Mesenchymal stem cell (in vitro differentiated cells and primary cell): Measurements from ENCODE around the gene CD200R1L.

Source experiments
- DNase-seq: peaks from one replicate; pipeline ENCODE4 v3.0.0-alpha.2; 2013
- H2AFZ ChIP-seq: one replicate; pipeline ENCODE4 v1.6.1; 2013; ENCODE audit warnings: low read depth, mild to moderate bottlenecking, control low read depth, inconsistent platforms, low read length, moderate library complexity
- H2AK5ac ChIP-seq: 2 replicates; pipeline ENCODE4 v1.6.1; 2013; ENCODE audit warnings: low read length, moderate library complexity, mild to moderate bottlenecking, inconsistent platforms; ENCODE audit not compliant: severe bottlenecking
- H2BK120ac ChIP-seq: one replicate; pipeline ENCODE4 v1.6.1; 2013; ENCODE audit warnings: low read depth, mild to moderate bottlenecking, inconsistent platforms, low read length, moderate library complexity
- H2BK12ac ChIP-seq, 2 experiments: one replicate each; pipeline ENCODE4 v1.6.1; 2013; ENCODE audit warnings: inconsistent platforms in 2 of 2, low read length in 2 of 2, mild to moderate bottlenecking in 2 of 2, moderate library complexity in 2 of 2, control low read depth in 1 of 2
- H2BK15ac ChIP-seq: one replicate; pipeline ENCODE4 v1.6.1; 2013; ENCODE audit warnings: mild to moderate bottlenecking, low read depth, inconsistent platforms; ENCODE audit not compliant: poor library complexity, severe bottlenecking
- H2BK5ac ChIP-seq: 2 replicates; pipeline ENCODE4 v1.6.1; 2013; ENCODE audit warnings: low read depth, mild to moderate bottlenecking, low read length, control low read depth, inconsistent platforms; ENCODE audit not compliant: poor library complexity, severe bottlenecking
- H3K14ac ChIP-seq, 2 experiments: one replicate each; pipeline ENCODE4 v1.6.1; 2013; ENCODE audit warnings: inconsistent platforms in 2 of 2, low read length in 2 of 2, control low read depth in 1 of 2, mild to moderate bottlenecking in 1 of 2, moderate library complexity in 1 of 2
- H3K18ac ChIP-seq, 2 experiments: one replicate each; pipeline ENCODE4 v1.6.1; 2013; ENCODE audit warnings: inconsistent platforms in 2 of 2, low read length in 2 of 2, control low read depth in 1 of 2, low read depth in 1 of 2, mild to moderate bottlenecking in 1 of 2
- H3K23ac ChIP-seq, 2 experiments: one replicate each; pipeline ENCODE4 v1.6.1; 2013; ENCODE audit warnings: inconsistent platforms in 2 of 2, low read length in 2 of 2, mild to moderate bottlenecking in 2 of 2, moderate library complexity in 2 of 2, control low read depth in 1 of 2
- H3K27ac ChIP-seq: 2 replicates; pipeline ENCODE4 v1.5.1; 2013; ENCODE audit warnings: mild to moderate bottlenecking, moderate library complexity, low read length, control low read depth, inconsistent platforms; ENCODE audit not compliant: poor library complexity, severe bottlenecking
- H3K27me3 ChIP-seq, 2 experiments: 2 replicates each; pipeline versions ENCODE4 v1.6.1 to v1.7.0; 2013; ENCODE audit warnings: low read length in 2 of 2, mild to moderate bottlenecking in 2 of 2, moderate library complexity in 2 of 2, control low read depth in 1 of 2, inconsistent platforms in 1 of 2; ENCODE audit not compliant: control insufficient read depth in 1 of 2, insufficient read depth in 1 of 2
- H3K36me3 ChIP-seq, 2 experiments: 2 replicates each; pipeline versions ENCODE4 v1.6.1 to v1.7.0; 2013; ENCODE audit warnings: low read length in 2 of 2, control low read depth in 1 of 2, inconsistent platforms in 1 of 2, low read depth in 1 of 2, mild to moderate bottlenecking in 1 of 2; ENCODE audit not compliant: insufficient read depth in 2 of 2, control insufficient read depth in 1 of 2
- H3K4ac ChIP-seq, 2 experiments: one replicate each; pipeline ENCODE4 v1.6.1; 2013; ENCODE audit warnings: inconsistent platforms in 2 of 2, low read length in 2 of 2, mild to moderate bottlenecking in 2 of 2, moderate library complexity in 2 of 2, control low read depth in 1 of 2, low read depth in 1 of 2
- H3K4me1 ChIP-seq: 2 replicates; pipeline ENCODE4 v1.6.1; 2013; ENCODE audit warnings: low read depth, low read length, control low read depth; ENCODE audit not compliant: control insufficient read depth, insufficient read depth
- H3K4me2 ChIP-seq: 2 replicates; pipeline ENCODE4 v1.6.1; 2013; ENCODE audit warnings: low read length, mild to moderate bottlenecking, inconsistent platforms; ENCODE audit not compliant: poor library complexity, severe bottlenecking
- H3K4me3 ChIP-seq, 2 experiments: 2 replicates each; pipeline versions ENCODE4 v1.5.1 to v1.7.0; 2013; ENCODE audit warnings: low read length in 2 of 2, mild to moderate bottlenecking in 2 of 2, control low read depth in 1 of 2, low read depth in 1 of 2; ENCODE audit not compliant: insufficient read depth in 1 of 2
- H3K79me1 ChIP-seq: replicated peaks from 2 replicates; pipeline ENCODE4 v1.6.1; 2013; ENCODE audit warnings: mild to moderate bottlenecking, control low read depth, low read length, inconsistent platforms; ENCODE audit not compliant: poor library complexity, severe bottlenecking
- H3K9ac ChIP-seq: 2 replicates; pipeline ENCODE4 v1.7.0; 2013; ENCODE audit warnings: mild to moderate bottlenecking, low read length, moderate library complexity
- H3K9me3 ChIP-seq: 2 replicates; pipeline ENCODE4 v1.7.0; 2013; ENCODE audit warnings: mild to moderate bottlenecking, low read length; ENCODE audit not compliant: control insufficient read depth
- H4K8ac ChIP-seq: one replicate; pipeline ENCODE4 v1.6.1; 2013; ENCODE audit warnings: inconsistent platforms, mild to moderate bottlenecking, low read length, moderate library complexity
- H4K91ac ChIP-seq: one replicate; pipeline ENCODE4 v1.6.1; 2013; ENCODE audit warnings: mild to moderate bottlenecking, low read length, inconsistent platforms
- WGBS: methylation state at CpG from one replicate; pipeline ENCODE4 v1.1.7; 2013; ENCODE audit warnings: mixed read lengths; 5-methylcytosine and 5-hydroxymethylcytosine counted together

Gene CD200R1L

GRCh38 chr3:112777811-112778210 is 68.9 kb downstream of the CD200R1L start:
- H3K23ac ChIP-seq = no peak overlapping the region
- no peak overlapping the region for H3K4me3 ChIP-seq
- peak overlapping the region in 1 of 2 experiments; percentile 49 for H2BK12ac ChIP-seq
- H3K9me3 ChIP-seq = no peaks in the 10 kb centered on the region
- no peak overlapping the region for H2BK15ac ChIP-seq
- H3K4me2 ChIP-seq = no peak overlapping the region
- H3K9ac ChIP-seq = peak overlapping the region; percentile 78
- peak overlapping the region in 1 of 2 experiments; percentile 2 for H3K18ac ChIP-seq
- no peak overlapping the region for H2BK120ac ChIP-seq
- no peak for DNase-seq
- H3K79me1 ChIP-seq = no peaks in the 10 kb centered on the region
- no peak overlapping the region for H4K8ac ChIP-seq
- no peak overlapping the region for H4K91ac ChIP-seq
- H2BK5ac ChIP-seq = no peak overlapping the region
- no peaks in the 10 kb centered on the region for H3K4me1 ChIP-seq
- no peaks in the 10 kb centered on the region for H3K36me3 ChIP-seq
- H2AK5ac ChIP-seq = peak overlapping the region; percentile 16
- H2AFZ ChIP-seq = no peak overlapping the region
- peak overlapping the region; percentile 2 for H3K27ac ChIP-seq
- H3K27me3 ChIP-seq = no peaks in the 10 kb centered on the region
- no peak overlapping the region for H3K4ac ChIP-seq
- H3K14ac ChIP-seq = no peak overlapping the region

GRCh38 chr3:112776836-112777235 is 69.8 kb downstream of the CD200R1L start:
- H2AK5ac ChIP-seq = no peak overlapping the region
- H2BK120ac ChIP-seq = no peak overlapping the region
- H2BK15ac ChIP-seq = no peak overlapping the region
- peak overlapping the region in 1 of 2 experiments; percentile 6 for H3K4ac ChIP-seq
- no peak overlapping the region for H3K18ac ChIP-seq
- no peak overlapping the region for H3K27ac ChIP-seq
- H3K14ac ChIP-seq = no peak overlapping the region
- H3K9ac ChIP-seq = peak overlapping the region; percentile 78
- H2BK5ac ChIP-seq = no peak overlapping the region
- no peak overlapping the region for H3K4me3 ChIP-seq
- no peak for DNase-seq
- H4K8ac ChIP-seq = no peak overlapping the region
- no peaks in the 10 kb centered on the region for H3K36me3 ChIP-seq
- no peak overlapping the region for H4K91ac ChIP-seq
- H3K27me3 ChIP-seq = no peaks in the 10 kb centered on the region
- H3K4me1 ChIP-seq = no peaks in the 10 kb centered on the region
- H3K4me2 ChIP-seq = no peak overlapping the region
- H2AFZ ChIP-seq = no peak overlapping the region
- H3K9me3 ChIP-seq = no peaks in the 10 kb centered on the region
- H2BK12ac ChIP-seq = no peak overlapping the region
- H3K79me1 ChIP-seq = no peaks in the 10 kb centered on the region
- WGBS = 85% methylated on average over 2 of the region's 3 CpGs
- no peak overlapping the region for H3K23ac ChIP-seq

- H3K36me3 ChIP-seq = no peaks in the 10 kb centered on the region
- no peak overlapping the region for H3K4me2 ChIP-seq
- 84% methylated on average over 2 of the region's 2 CpGs for WGBS
- no peak overlapping the region for H2AK5ac ChIP-seq
- H2BK15ac ChIP-seq = no peak overlapping the region
- H2BK120ac ChIP-seq = no peak overlapping the region
- DNase-seq = no peak
- peak overlapping the region; percentile 76 for H3K9ac ChIP-seq
- H2BK12ac ChIP-seq = no peak overlapping the region
- H3K27me3 ChIP-seq = no peaks in the 10 kb centered on the region
- no peaks in the 10 kb centered on the region for H3K4me1 ChIP-seq
- no peak overlapping the region for H2AFZ ChIP-seq
- no peak overlapping the region for H3K4me3 ChIP-seq
- no peak overlapping the region for H4K8ac ChIP-seq
- no peak overlapping the region for H4K91ac ChIP-seq
- H3K9me3 ChIP-seq = no peaks in the 10 kb centered on the region
- H3K18ac ChIP-seq = no peak overlapping the region
- no peak overlapping the region for H3K4ac ChIP-seq
- H2BK5ac ChIP-seq = no peak overlapping the region
- H3K23ac ChIP-seq = no peak overlapping the region
- no peak overlapping the region for H3K27ac ChIP-seq
- no peak overlapping the region for H3K14ac ChIP-seq
- no peaks in the 10 kb centered on the region for H3K79me1 ChIP-seq
These were observed 70.7 kb downstream of the CD200R1L start for GRCh38 chr3:112776000-112776399.

GRCh38 chr3:112775011-112775742 is 71.5 kb downstream of the CD200R1L start:
- Histone ChIP-seq H3K27ac (no peak overlapping the region), H3K4me3 (peak overlapping the region in 1 of 2 experiments; percentile 35), H2BK5ac (no peak overlapping the region), H3K18ac (no peak overlapping the region), H3K4me1 (no peaks in the 10 kb centered on the region), H3K9ac (peak overlapping the region; percentile 76), H3K23ac (no peak overlapping the region), H3K14ac (no peak overlapping the region), H2BK15ac (no peak overlapping the region), H3K4ac (peak overlapping the region in 1 of 2 experiments; percentile 28), H2BK120ac (no peak overlapping the region), H2AFZ (no peak overlapping the region), H3K27me3 (no peaks in the 10 kb centered on the region), H3K9me3 (no peaks in the 10 kb centered on the region), H4K8ac (no peak overlapping the region), H3K36me3 (no peaks in the 10 kb centered on the region), H3K79me1 (no peaks in the 10 kb centered on the region), H2AK5ac (no peak overlapping the region), H4K91ac (no peak overlapping the region), H2BK12ac (peak overlapping the region in 1 of 2 experiments; percentile 52), H3K4me2 (no peak overlapping the region)
- WGBS = 68% methylated on average over 4 of the region's 4 CpGs
- DNase-seq = peak; percentile 27
